Astrocyte of the spinal cord (primary cell): ENCODE measurements around the gene DOCK4.

Experiments used
- DNase-seq: peaks from one replicate; pipeline ENCODE4 v3.0.0; 2011; ENCODE audit warnings: low read depth, low spot score
- H3K4me3 ChIP-seq: 2 replicates; pipeline ENCODE4 v1.5.1; 2011; ENCODE audit warnings: low read depth, mild to moderate bottlenecking, low read length, moderate library complexity
- CTCF ChIP-seq: IDR thresholded peaks from 2 replicates; pipeline ENCODE4 v1.5.1; 2012; ENCODE audit warnings: low read depth, mild to moderate bottlenecking, low read length, inconsistent platforms
- in situ Hi-C: cut with HindIII; loops from 2 replicates; pipeline ENCODE4 v1.10.0; 2017; ENCODE audit warnings: low sequenced_read_pairs

The DOCK4 gene

DNA sequence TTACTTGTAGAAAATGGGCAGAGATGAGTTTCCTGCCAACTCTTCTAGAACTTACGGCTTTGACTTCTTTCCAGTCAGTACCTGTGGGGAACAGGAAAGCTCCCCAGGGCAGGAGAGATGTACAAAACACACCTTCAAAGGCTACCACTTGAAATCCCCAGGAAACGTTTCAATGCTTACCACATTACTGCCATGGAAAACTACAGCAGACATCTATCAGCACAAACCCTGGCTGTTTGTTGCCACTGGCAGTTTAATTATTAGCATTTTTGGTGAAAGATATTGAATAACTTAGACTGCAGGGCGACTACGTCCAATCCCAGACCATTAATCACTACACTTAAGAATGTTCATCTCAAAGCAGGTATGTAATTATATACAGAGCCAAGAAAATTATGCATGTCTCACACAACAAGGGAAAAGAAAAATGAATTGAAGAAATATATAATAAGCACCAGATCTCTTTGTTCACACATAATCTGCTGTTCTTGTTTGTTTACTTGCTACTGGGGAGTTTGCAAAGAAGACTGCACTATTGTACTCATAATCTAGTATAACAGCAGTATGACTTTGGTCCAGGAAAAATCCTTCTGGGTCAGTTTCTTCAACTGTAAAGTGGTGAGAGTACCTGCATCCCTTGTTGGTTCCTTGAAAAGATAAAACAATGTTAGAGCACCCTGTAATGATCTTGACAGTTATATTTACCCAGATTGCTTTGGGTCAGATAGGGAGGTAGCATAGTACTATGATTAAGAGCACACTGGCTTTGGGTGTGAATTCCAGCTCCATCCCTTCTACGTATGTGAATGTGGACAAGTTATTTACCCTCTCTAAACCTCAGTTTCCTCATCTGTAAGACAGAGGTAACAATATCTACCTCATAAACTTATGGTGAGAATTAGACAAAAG lies 138.3 kb downstream of the DOCK4 start:
- no peak overlapping the region for H3K4me3 ChIP-seq
- no peak for TF ChIP-seq CTCF
- DNase-seq, result no peak
- in situ Hi-C loops, result no loop called here

DNA sequence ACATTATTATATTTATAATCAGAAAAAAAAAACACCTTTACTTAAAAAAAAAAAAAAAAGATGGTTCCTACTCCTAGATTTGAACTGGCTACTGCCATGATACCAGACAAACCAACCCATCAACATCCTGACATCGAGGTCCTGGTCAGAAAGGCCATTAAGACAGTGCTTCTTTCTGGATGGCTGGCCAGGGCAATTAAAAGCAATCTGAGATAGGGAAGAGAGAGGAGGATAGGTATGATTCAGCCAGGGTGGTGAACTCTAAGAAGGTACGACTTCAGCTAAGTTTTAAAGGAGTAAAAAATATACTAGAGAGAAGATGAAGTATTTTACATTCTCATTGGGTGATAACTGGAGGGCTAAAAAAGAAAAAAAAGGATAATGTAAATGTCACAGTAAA lies 139.0 kb downstream of the DOCK4 start:
- no peak overlapping the region for H3K4me3 ChIP-seq
- no peak for DNase-seq
- in situ Hi-C loops, result no loop called here
- TF ChIP-seq CTCF, result no peak

- TF ChIP-seq CTCF, result no peak
- no peak for DNase-seq
- H3K4me3 ChIP-seq, result no peak overlapping the region
- in situ Hi-C loops, result no loop called here
Measured at GRCh38 chr7:112065758-112066157, 140.4 kb downstream of the DOCK4 start.

- DNase-seq, result no peak
- in situ Hi-C loops, result no loop called here
Measured at GRCh38 chr7:112064627-112065385, 141.4 kb downstream of the DOCK4 start.

DNA sequence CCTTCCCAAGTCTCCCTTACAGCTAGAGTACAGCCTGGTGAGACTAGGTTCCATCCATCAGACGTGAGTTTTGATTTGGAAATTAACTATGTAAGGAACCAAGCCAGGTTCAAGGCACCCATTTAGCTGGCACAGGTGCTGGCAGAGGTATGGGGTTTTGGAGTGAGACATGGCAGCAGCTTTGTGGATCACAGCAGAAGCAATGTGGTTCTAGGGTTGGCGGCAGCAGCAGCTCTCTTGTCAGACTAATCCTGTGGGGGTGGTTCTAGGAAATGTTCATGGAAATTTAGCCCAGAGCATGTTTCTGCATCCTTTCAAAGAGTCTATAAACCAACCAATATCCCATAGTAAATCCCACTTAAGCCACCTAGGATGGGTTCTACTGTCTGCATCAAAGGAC lies 142.2 kb downstream of the DOCK4 start:
- in situ Hi-C loops, result no loop called here
- TF ChIP-seq CTCF, result no peak

More at GRCh38 chr7:112064627-112065385, 141.4 kb downstream of the DOCK4 start:
- TF ChIP-seq CTCF, result no peak
- no peak overlapping the region for H3K4me3 ChIP-seq

GRCh38 chr7:112061051-112061450 lies 145.1 kb downstream of the DOCK4 start:
- no peak for DNase-seq
- no peak overlapping the region for H3K4me3 ChIP-seq
- TF ChIP-seq CTCF, result no peak
- in situ Hi-C loops, result no loop called here

More for the DNA sequence above, 142.2 kb downstream of the DOCK4 start:
- H3K4me3 ChIP-seq, result no peak overlapping the region
- no peak for DNase-seq
